ENCODE data around the gene CBFB. TPM values are rescaled to one million over a fixed set of nuclear protein-coding genes. Genes with fewer than 3 reads are reported as not detected.
"Not testable (repeated sequence)": the region's sequence is repeated elsewhere in the genome, so short reads cannot be mapped to it uniquely, and the experiment has no call there.

Gene CBFB
- total RNA-seq, 1 donor from 2014 or later, result 23.1 TPM

- intact Hi-C loops (cut with DNase I), result no loop called here
- DNase-seq, result peak; percentile 97
- peak; percentile 99 for ATAC-seq (ENCODE audit: poor library complexity)
Observed at GRCh38 chr16:67109407-67110135, 80.6 kb downstream of the CBFB start, which contains the start of gene PHAF1. PHAF1 (plus strand) TSS chr16:67109941; CDS start chr16:67110176, 235 bp downstream.

- DNase-seq (no peak), ATAC-seq (ENCODE audit: poor library complexity) (no peak)
- intact Hi-C loops (cut with DNase I), result no loop called here
Observed at GRCh38 chr16:67111951-67112444, 83.0 kb downstream of the CBFB start.

- ATAC-seq (ENCODE audit: poor library complexity), result no peak
- intact Hi-C loops (cut with DNase I), result no loop called here
- no peak for DNase-seq
Observed at GRCh38 chr16:67112591-67113399, 83.8 kb downstream of the CBFB start.

- intact Hi-C loops (cut with DNase I), result no loop called here
- no peak for ATAC-seq (ENCODE audit: poor library complexity)
- no peak for DNase-seq
Observed at GRCh38 chr16:67114793-67115192, 85.8 kb downstream of the CBFB start.

- ATAC-seq (ENCODE audit: poor library complexity) (no peak), DNase-seq (no peak)
- intact Hi-C loops (cut with DNase I), result no loop called here
Observed at GRCh38 chr16:67115639-67116038, 86.7 kb downstream of the CBFB start.

GRCh38 chr16:67116388-67117311, 87.7 kb downstream of the CBFB start:
- no peak for ATAC-seq (ENCODE audit: poor library complexity)
- intact Hi-C loops (cut with DNase I), result no loop called here
- no peak for DNase-seq

- intact Hi-C loops (cut with DNase I), result no loop called here
Observed at GRCh38 chr16:67117716-67118115, 88.8 kb downstream of the CBFB start.

GRCh38 chr16:67120025-67120424, 91.1 kb downstream of the CBFB start:
- no peak for DNase-seq
- no peak for ATAC-seq (ENCODE audit: poor library complexity)
- intact Hi-C loops (cut with DNase I), result no loop called here

More at GRCh38 chr16:67117716-67118115, 88.8 kb downstream of the CBFB start:
- ATAC-seq (ENCODE audit: poor library complexity), result no peak
- DNase-seq, result no peak

GRCh38 chr16:67122799-67123198, 93.8 kb downstream of the CBFB start:
- DNase-seq; intact Hi-C loops (cut with DNase I); ATAC-seq (ENCODE audit: poor library complexity): not testable (repeated sequence)

- intact Hi-C loops (cut with DNase I), result no loop called here
- ATAC-seq (ENCODE audit: poor library complexity), result no peak
- DNase-seq, result no peak
Observed at GRCh38 chr16:67128417-67128816, 99.5 kb downstream of the CBFB start.

GRCh38 chr16:67128887-67129286, 99.9 kb downstream of the CBFB start:
- ATAC-seq (ENCODE audit: poor library complexity) (no peak), DNase-seq (no peak)
- intact Hi-C loops (cut with DNase I), result no loop called here

- intact Hi-C loops (cut with DNase I), result no loop called here
- no peak for DNase-seq
- ATAC-seq (ENCODE audit: poor library complexity), result peak; percentile 31
Observed at GRCh38 chr16:67129422-67129821, 100.5 kb downstream of the CBFB start.

- no peak for DNase-seq
- intact Hi-C loops (cut with DNase I), result no loop called here
- no peak for ATAC-seq (ENCODE audit: poor library complexity)
Observed at GRCh38 chr16:67137605-67138004, 108.7 kb downstream of the CBFB start.

- ATAC-seq (ENCODE audit: poor library complexity) (no peak), DNase-seq (no peak)
- intact Hi-C loops (cut with DNase I), result no loop called here
Observed at GRCh38 chr16:67141391-67141790, 112.4 kb downstream of the CBFB start.

- ATAC-seq (ENCODE audit: poor library complexity) (no peak), DNase-seq (no peak)
- intact Hi-C loops (cut with DNase I), result no loop called here
Observed at GRCh38 chr16:67142342-67142741, 113.4 kb downstream of the CBFB start.

GRCh38 chr16:67144943-67145342, 116.0 kb downstream of the CBFB start:
- ATAC-seq (ENCODE audit: poor library complexity) (no peak), DNase-seq (no peak)
- intact Hi-C loops (cut with DNase I), result no loop called here

- intact Hi-C loops (cut with DNase I), result no loop called here
- DNase-seq, result no peak
- ATAC-seq (ENCODE audit: poor library complexity), result no peak
Observed at GRCh38 chr16:67145746-67146145, 116.8 kb downstream of the CBFB start.

- intact Hi-C loops (cut with DNase I), result no loop called here
- ATAC-seq (ENCODE audit: poor library complexity), result no peak
Observed at GRCh38 chr16:67146523-67147357, 117.8 kb downstream of the CBFB start.

More at GRCh38 chr16:67146523-67147357, 117.8 kb downstream of the CBFB start:
- DNase-seq, result no peak

Measured in Right ventricle myocardium superior (tissue), 1 donor.